Gastroesophageal sphincter (tissue), 4 donors: ENCODE data around the gene ASB16. TPM values are rescaled to one million over a fixed set of nuclear protein-coding genes. Genes with fewer than 3 reads are reported as not detected.
A peak's percentile ranks its signal among the peaks of the same experiment; 100 is the strongest.

Experiments used
- ATAC-seq: fragments of 150-250 bp; one replicate; pipeline ENCODE4 v1.9.1; 2016; ENCODE audit warnings: mild to moderate bottlenecking, moderate library complexity
- H3K27ac ChIP-seq, 4 donors: fragments of 200-600 bp; sonication (generic) in 3 of 4; 1 replicate in 3 of 4; 2 replicates in 1 of 4; pipeline ENCODE4 v1.5.1; 2016 to 2019
- H3K27me3 ChIP-seq: fragments of 200-600 bp; sonication (generic); one replicate; pipeline ENCODE4 v1.5.1; 2019
- H3K36me3 ChIP-seq, 2 donors: fragments of 200-600 bp; sonication (generic); one replicate each; pipeline ENCODE4 v1.5.1; 2019; ENCODE audit warnings: control low read depth in 1 of 2
- H3K4me1 ChIP-seq, 3 donors: fragments of 200-600 bp; sonication (generic); 1 replicate in 2 of 3; 2 replicates in 1 of 3; pipeline ENCODE4 v1.5.1; 2016 to 2019; ENCODE audit warnings: control low read depth in 2 of 3
- H3K4me3 ChIP-seq, 2 donors: fragments of 200-600 bp; sonication (generic); one replicate each; pipeline ENCODE4 v1.5.1; 2019; ENCODE audit warnings: mild to moderate bottlenecking in 1 of 2, moderate library complexity in 1 of 2
- H3K9me3 ChIP-seq, 3 donors: fragments of 200-600 bp; sonication (generic); one replicate each; pipeline ENCODE4 v1.5.1; 2017 to 2019; ENCODE audit warnings: control low read depth in 2 of 3
- CTCF ChIP-seq, 4 experiments: fragments of 200-600 bp in 2 of 4; fragments of 450-650 bp in 2 of 4; sonication (generic) in 1 of 4; IDR thresholded peaks; one replicate each; pipeline ENCODE4 v1.5.1; 2017 to 2019; ENCODE audit warnings: antibody characterized with exemption in 4 of 4, mild to moderate bottlenecking in 2 of 4, moderate library complexity in 2 of 4
- EP300 ChIP-seq: sonication (generic); formaldehyde crosslinking; IDR thresholded peaks from one replicate; pipeline ENCODE4 v1.6.1; 2017; ENCODE audit warnings: antibody characterized with exemption, mild to moderate bottlenecking
- POLR2A ChIP-seq, 2 donors: fragments of 450-650 bp; IDR thresholded peaks; one replicate each; pipeline ENCODE4 v1.6.1; 2017; ENCODE audit warnings: antibody characterized with exemption in 2 of 2, mild to moderate bottlenecking in 2 of 2, moderate library complexity in 1 of 2
- POLR2AphosphoS5 ChIP-seq: sonication (generic); formaldehyde crosslinking; IDR thresholded peaks from one replicate; pipeline ENCODE4 v1.6.1; 2017; ENCODE audit warnings: antibody characterized with exemption
- WGBS, 2 donors: methylation state at CpG; one replicate each; pipeline ENCODE4 v1.1.5; 2018; ENCODE audit warnings: low coverage in 1 of 2; 5-methylcytosine and 5-hydroxymethylcytosine counted together
- total RNA-seq, 4 donors: library from RNA; depleted of rRNA; stranded (reverse); fragments of >200 nt; gene quantifications; one replicate each; pipeline ENCODE4 v1.1.0, GENCODE V29; 2016

The ASB16 gene
- total RNA-seq, 4 donors from 2014 or later = 1.8 to 6.9 (median 3.9) TPM

- H3K9me3 ChIP-seq = no peaks in the 10 kb centered on the region
- TF ChIP-seq EP300 (no peak), POLR2A (IDR thresholded peaks at IDR 0.05) (peak in 1 of 2 donors; percentile 24), CTCF (IDR thresholded peaks at IDR 0.05) (no peak), POLR2AphosphoS5 (no peak)
- WGBS, 2 donors = no CpG with 5 or more reads among the region's 126 CpGs
- H3K27me3 ChIP-seq = no peaks in the 10 kb centered on the region
- peak within 1 kb of the TSS; percentile 70 to 97 for H3K4me3 ChIP-seq
- peaks cover 0 to 29% of the 10 kb centered on the region in 2 donors for H3K36me3 ChIP-seq
- H3K4me1 ChIP-seq = peaks cover 0 to 39% (median 13%) of the 10 kb centered on the region in 3 donors
- peak within 1 kb of the TSS; percentile 81 to 99 (median 96) for H3K27ac ChIP-seq
- peak; percentile 95 for ATAC-seq
Measured at GRCh38 chr17:44199553-44200477, 29.3 kb downstream of the ASB16 start, which contains the start of gene ATXN7L3. Gene ATXN7L3 (minus strand): TSS chr17:44199884. CDS start chr17:44198070, 1,814 bp downstream.

- H3K4me1 ChIP-seq = peaks cover 0 to 43% (median 13%) of the 10 kb centered on the region in 3 donors
- ATAC-seq = no peak
- H3K27me3 ChIP-seq = no peaks in the 10 kb centered on the region
- H3K27ac ChIP-seq = peak overlapping the region; percentile 81 to 99 (median 96)
- 6 to 14% methylated on average over 13 to 16 of the region's 36 CpGs for WGBS, 2 donors
- TF ChIP-seq POLR2A (IDR thresholded peaks at IDR 0.05) (peak in 1 of 2 donors; percentile 23), EP300 (no peak)
- H3K9me3 ChIP-seq = no peaks in the 10 kb centered on the region
- peaks cover 0 to 21% of the 10 kb centered on the region in 2 donors for H3K36me3 ChIP-seq
- H3K4me3 ChIP-seq = peak overlapping the region; percentile 45 to 97
Measured at GRCh38 chr17:44200478-44201155, 30.1 kb downstream of the ASB16 start.

GRCh38 chr17:44202756-44203155, 32.3 kb downstream of the ASB16 start:
- H3K4me1 ChIP-seq = peaks cover 0 to 40% (median 7%) of the 10 kb centered on the region in 3 donors
- no peak overlapping the region for H3K27ac ChIP-seq
- peaks cover 0 to 14% of the 10 kb centered on the region in 2 donors for H3K36me3 ChIP-seq
- H3K4me3 ChIP-seq = no peak overlapping the region
- H3K9me3 ChIP-seq = no peaks in the 10 kb centered on the region
- TF ChIP-seq CTCF (IDR thresholded peaks at IDR 0.05) (no peak), POLR2AphosphoS5 (no peak), POLR2A (IDR thresholded peaks at IDR 0.05) (no peak), EP300 (no peak)
- ATAC-seq = no peak
- WGBS, 2 donors = 71 to 90% methylated on average over 2 to 4 of the region's 4 CpGs
- no peaks in the 10 kb centered on the region for H3K27me3 ChIP-seq

GRCh38 chr17:44203731-44204440, 33.4 kb downstream of the ASB16 start:
- no peak for ATAC-seq
- Histone ChIP-seq H3K4me3 (no peak overlapping the region), H3K36me3 (peaks cover 0 to 26% of the 10 kb centered on the region in 2 donors), H3K4me1 (peaks cover 0 to 29% (median 0%) of the 10 kb centered on the region in 3 donors), H3K9me3 (no peaks in the 10 kb centered on the region), H3K27ac (no peak overlapping the region), H3K27me3 (no peaks in the 10 kb centered on the region)
- 43 to 50% methylated on average over 8 to 9 of the region's 9 CpGs for WGBS, 2 donors
- TF ChIP-seq POLR2A (IDR thresholded peaks at IDR 0.05) (no peak), CTCF (IDR thresholded peaks at IDR 0.05) (peak in 3 of 4 experiments; percentile 38 to 59 (median 54))

GRCh38 chr17:44204441-44204882, 34.0 kb downstream of the ASB16 start:
- no peaks in the 10 kb centered on the region for H3K27me3 ChIP-seq
- no peak overlapping the region for H3K27ac ChIP-seq
- no peak for ATAC-seq
- TF ChIP-seq POLR2AphosphoS5 (no peak), EP300 (no peak), POLR2A (IDR thresholded peaks at IDR 0.05) (no peak), CTCF (IDR thresholded peaks at IDR 0.05) (no peak)
- H3K4me1 ChIP-seq = peaks cover 0 to 29% (median 0%) of the 10 kb centered on the region in 3 donors
- no peaks in the 10 kb centered on the region for H3K9me3 ChIP-seq
- WGBS, 2 donors = 23 to 68% methylated on average over 3 to 4 of the region's 5 CpGs
- peaks cover 0 to 31% of the 10 kb centered on the region in 2 donors for H3K36me3 ChIP-seq
- H3K4me3 ChIP-seq = no peak overlapping the region
